NT2/D1 (cell line): ENCODE measurements around the gene SMAP2.

Source experiments
- DNase-seq: peaks from one replicate; pipeline ENCODE4 v3.0.0-alpha.2; 2011; ENCODE audit warnings: low read depth, low spot score
- H3K27me3 ChIP-seq: 2 replicates; pipeline ENCODE4 v1.6.0; 2011; ENCODE audit warnings: mild to moderate bottlenecking; ENCODE audit not compliant: insufficient read length, insufficient read depth
- H3K36me3 ChIP-seq: 2 replicates; pipeline ENCODE4 v1.6.1; 2011; ENCODE audit warnings: mild to moderate bottlenecking, low read length, mixed read lengths; ENCODE audit not compliant: insufficient read depth, insufficient read length
- H3K4me1 ChIP-seq: 2 replicates; pipeline ENCODE4 v1.5.1; 2011; ENCODE audit not compliant: insufficient read depth, insufficient read length
- H3K4me3 ChIP-seq: 2 replicates; pipeline ENCODE4 v1.5.1; 2011; ENCODE audit warnings: low read depth; ENCODE audit not compliant: insufficient read length
- H3K9ac ChIP-seq: 2 replicates; pipeline ENCODE4 v1.6.0; 2011; ENCODE audit warnings: low read depth; ENCODE audit not compliant: insufficient read length
- H3K9me3 ChIP-seq: 2 replicates; pipeline ENCODE4 v1.5.1; 2011; ENCODE audit warnings: mild to moderate bottlenecking, low read length; ENCODE audit not compliant: insufficient read depth
- SUZ12 ChIP-seq: IDR thresholded peaks from 2 replicates; pipeline ENCODE4 v1.6.1; 2011; ENCODE audit not compliant: insufficient read length, insufficient read depth; ENCODE audit errors: extremely low read depth
- YY1 ChIP-seq: IDR thresholded peaks from 2 replicates; pipeline ENCODE4 v1.6.1; 2011; ENCODE audit not compliant: insufficient read length, insufficient read depth
- ZNF274 ChIP-seq: IDR thresholded peaks from 2 replicates; pipeline ENCODE4 v1.6.1; 2011; ENCODE audit warnings: mild to moderate bottlenecking, low read depth, low read length

SMAP2 gene

DNA sequence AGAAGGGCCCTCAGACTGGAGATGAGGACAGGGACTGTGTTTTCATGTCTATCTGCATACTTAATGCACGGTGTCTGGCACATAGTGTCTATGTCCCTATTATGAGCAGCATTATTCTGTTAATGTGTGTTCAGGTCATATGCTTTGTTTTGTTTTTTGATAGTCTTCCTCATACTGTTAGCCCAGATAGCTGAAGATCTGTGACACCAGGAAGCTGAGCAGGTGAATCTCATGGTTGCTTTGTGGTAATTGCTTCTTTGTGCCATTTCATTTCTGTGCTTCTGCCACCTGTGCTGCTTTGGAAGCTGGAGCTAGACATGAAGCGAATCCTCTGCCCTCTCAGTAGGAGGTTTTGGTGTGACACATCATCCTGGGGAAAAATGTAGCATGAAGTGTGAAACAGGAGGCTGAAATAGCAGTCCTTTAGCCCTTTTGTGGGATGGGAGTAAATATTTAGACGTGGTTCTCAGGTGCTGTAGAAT, 15.8 kb downstream of the SMAP2 start:
- Histone ChIP-seq H3K9me3 (peaks cover 5% of the 10 kb centered on the region; the same call in 1 of the 2 replicates), H3K9ac (no peak overlapping the region), H3K4me3 (no peak overlapping the region), H3K36me3 (no peaks in the 10 kb centered on the region), H3K4me1 (no peaks in the 10 kb centered on the region), H3K27me3 (no peaks in the 10 kb centered on the region)
- no peak for DNase-seq
- TF ChIP-seq ZNF274 (no peak), YY1 (no peak), SUZ12 (no peak)

DNA sequence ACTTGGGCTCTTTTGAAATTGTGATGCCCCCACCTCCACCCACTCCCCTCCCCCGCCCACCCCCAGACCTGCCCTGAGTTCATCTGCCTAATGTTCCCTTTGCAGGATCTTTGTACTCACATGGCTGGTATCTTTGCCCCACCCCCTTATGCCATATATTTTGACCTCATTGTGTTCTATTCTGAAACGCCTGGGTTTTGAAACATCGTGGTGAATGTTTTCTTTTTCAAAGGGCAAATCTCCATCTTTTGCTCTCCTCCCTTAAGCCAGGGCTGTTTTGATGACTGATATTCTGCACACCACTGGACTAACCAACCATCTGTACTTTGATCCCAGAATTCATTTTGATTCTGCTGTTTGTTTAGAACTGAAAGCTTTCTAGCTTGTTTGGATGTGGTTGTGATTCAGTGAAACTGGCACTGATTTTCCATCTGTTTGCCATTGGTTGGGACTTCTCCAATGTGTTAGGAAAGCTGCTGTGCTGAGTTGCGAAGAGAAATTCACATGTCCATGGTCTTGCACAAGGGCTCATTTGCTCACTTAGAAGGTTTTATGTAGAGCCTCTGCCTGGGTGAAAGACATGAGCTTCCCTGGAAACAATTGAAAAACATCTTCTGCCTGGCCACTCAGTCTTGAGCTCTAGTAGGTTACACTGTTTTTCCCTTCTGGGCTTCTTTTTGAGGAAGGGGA, 16.5 kb downstream of the SMAP2 start:
- no peak for DNase-seq
- H3K27me3 ChIP-seq = no peaks in the 10 kb centered on the region
- H3K9me3 ChIP-seq = peaks cover 5% of the 10 kb centered on the region; the same call in 1 of the 2 replicates
- no peak overlapping the region for H3K4me3 ChIP-seq
- no peaks in the 10 kb centered on the region for H3K36me3 ChIP-seq
- H3K9ac ChIP-seq = no peak overlapping the region
- no peaks in the 10 kb centered on the region for H3K4me1 ChIP-seq
- TF ChIP-seq YY1 (no peak), SUZ12 (no peak)

DNA sequence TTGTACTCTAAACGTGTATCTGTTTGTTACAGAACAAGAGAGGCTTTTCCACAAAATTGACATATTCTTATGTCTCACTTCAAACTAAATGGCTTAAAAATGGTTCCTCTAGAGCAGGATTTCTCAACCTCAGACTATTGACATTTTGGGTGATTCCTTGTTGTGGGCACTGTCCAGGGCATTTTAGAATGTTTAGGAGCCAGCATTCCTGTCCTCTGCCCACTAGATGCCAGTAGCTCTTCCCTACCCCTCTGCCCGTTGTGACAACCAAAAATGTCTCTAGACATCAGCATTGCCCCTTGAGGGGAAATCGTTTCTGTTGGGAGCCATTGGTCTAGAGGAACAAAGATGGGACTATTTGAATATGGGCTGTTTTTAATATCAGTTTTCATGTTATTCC, 17.3 kb downstream of the SMAP2 start:
- DNase-seq = no peak
- no peaks in the 10 kb centered on the region for H3K4me1 ChIP-seq
- no peak overlapping the region for H3K4me3 ChIP-seq
- TF ChIP-seq YY1 (no peak), SUZ12 (no peak), ZNF274 (no peak)
- H3K36me3 ChIP-seq = no peaks in the 10 kb centered on the region
- H3K9me3 ChIP-seq = peaks cover 5% of the 10 kb centered on the region; the same call in 1 of the 2 replicates
- no peak overlapping the region for H3K9ac ChIP-seq
- H3K27me3 ChIP-seq = no peaks in the 10 kb centered on the region

- no peak for DNase-seq
- Histone ChIP-seq H3K9me3 (peaks cover 5% of the 10 kb centered on the region; the same call in 1 of the 2 replicates), H3K9ac (no peak overlapping the region), H3K27me3 (no peaks in the 10 kb centered on the region), H3K36me3 (no peaks in the 10 kb centered on the region), H3K4me3 (no peak overlapping the region), H3K4me1 (no peaks in the 10 kb centered on the region)
- no peak for TF ChIP-seq ZNF274
- no peak for TF ChIP-seq YY1
- no peak for TF ChIP-seq SUZ12
Observed at GRCh38 chr1:40391688-40392145, 18.2 kb downstream of the SMAP2 start.

DNA sequence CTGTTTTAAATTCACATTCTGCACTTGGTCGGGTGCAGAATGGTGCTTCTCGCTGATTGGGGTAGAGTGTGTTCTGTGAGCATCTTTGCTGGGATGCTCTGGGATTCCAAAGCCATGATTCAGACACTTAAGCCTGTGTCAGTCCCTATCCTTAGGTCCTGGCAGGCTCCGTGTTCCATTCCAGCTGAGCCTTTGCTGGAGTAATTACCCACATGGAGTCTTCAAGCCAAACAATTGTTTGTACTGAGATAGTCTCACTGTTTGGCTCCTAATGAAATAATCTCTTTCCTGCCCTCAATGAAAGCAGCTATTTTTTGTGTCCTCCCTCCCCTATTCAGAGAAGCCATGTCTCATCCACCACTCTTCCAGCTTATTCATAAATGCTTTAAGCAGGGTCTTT, 18.7 kb downstream of the SMAP2 start:
- Histone ChIP-seq H3K9ac (no peak overlapping the region), H3K4me3 (no peak overlapping the region), H3K4me1 (no peaks in the 10 kb centered on the region), H3K27me3 (no peaks in the 10 kb centered on the region), H3K36me3 (no peaks in the 10 kb centered on the region), H3K9me3 (peaks cover 5% of the 10 kb centered on the region; the same call in 1 of the 2 replicates)
- TF ChIP-seq ZNF274 = no peak
- no peak for TF ChIP-seq YY1
- TF ChIP-seq SUZ12 = no peak
- peak; percentile 57 for DNase-seq

GRCh38 chr1:40393173-40393572, 19.6 kb downstream of the SMAP2 start:
- Histone ChIP-seq H3K9ac (no peak overlapping the region), H3K4me1 (no peaks in the 10 kb centered on the region), H3K27me3 (no peaks in the 10 kb centered on the region), H3K4me3 (no peak overlapping the region), H3K9me3 (no peaks in the 10 kb centered on the region), H3K36me3 (no peaks in the 10 kb centered on the region)
- DNase-seq = no peak
- no peak for TF ChIP-seq SUZ12
- TF ChIP-seq YY1 = no peak
- no peak for TF ChIP-seq ZNF274

DNA sequence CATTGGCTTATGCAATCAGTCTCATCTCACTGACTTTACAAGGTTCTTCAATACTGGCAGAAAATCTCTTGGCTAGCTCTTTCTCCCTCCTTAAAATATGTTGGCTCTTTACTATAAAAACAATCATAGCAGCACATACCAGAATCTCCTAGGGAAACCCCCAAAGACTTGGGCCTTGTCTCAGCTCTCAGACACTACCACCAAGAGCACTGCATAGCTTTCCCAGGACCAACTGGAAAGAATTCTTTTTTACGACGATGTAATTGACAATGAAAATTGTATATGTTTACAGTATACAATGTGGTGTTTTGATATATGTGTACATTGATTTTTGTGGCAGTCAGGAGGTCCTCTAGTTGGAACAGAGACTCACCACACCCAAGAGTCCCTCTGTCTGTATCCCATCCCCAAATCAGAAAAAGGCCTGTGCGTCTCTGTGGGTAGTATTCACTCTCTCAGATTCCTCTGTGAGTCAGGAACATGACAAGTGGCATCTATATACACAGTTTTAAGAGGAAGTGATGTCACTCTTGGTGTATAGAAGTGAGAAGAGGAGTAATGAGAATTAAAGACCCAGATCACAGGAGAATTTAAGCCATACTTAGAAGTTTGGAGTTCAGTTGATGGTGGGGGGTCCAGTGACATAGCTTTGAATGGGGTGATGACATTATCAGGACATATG, 21.1 kb downstream of the SMAP2 start:
- no peak overlapping the region for H3K4me3 ChIP-seq
- no peak for DNase-seq
- H3K9ac ChIP-seq = no peak overlapping the region
- H3K36me3 ChIP-seq = no peaks in the 10 kb centered on the region
- TF ChIP-seq YY1 (no peak), ZNF274 (no peak), SUZ12 (no peak)
- no peaks in the 10 kb centered on the region for H3K27me3 ChIP-seq
- no peaks in the 10 kb centered on the region for H3K4me1 ChIP-seq
- no peaks in the 10 kb centered on the region for H3K9me3 ChIP-seq
